GM12878 (cell line): ENCODE measurements around the gene KAZN. TPM values are rescaled to one million over a fixed set of nuclear protein-coding genes. Genes with fewer than 3 reads are reported as not detected.

Source experiments
- ATAC-seq: fragments of 200-7000 bp; cut with Tn5 transposase; 3 replicates; pipeline ENCODE4 v1.9.1; 2020; ENCODE audit warnings: mild to moderate bottlenecking, moderate library complexity
- BruUV-seq: library from RNA; stranded (reverse); fragments of 400-500 nt; replicated peaks from 2 replicates; lab custom pipeline; 2021; lab: Mats Ljungman, UMichigan
- CTCF ChIA-PET: fragments of 300-600 bp; sonication (Branson Sonifier 250); formaldehyde crosslinking; extraction: SDS; loops from one replicate; lab custom pipeline; 2021; ENCODE audit warnings: inconsistent platforms; lab: Yijun Ruan, JAX
- POLR2A ChIA-PET: fragments of 350-600 bp; formaldehyde crosslinking; extraction: SDS; loops from one replicate; lab custom pipeline; 2021; ENCODE audit warnings: inconsistent platforms; lab: Charles Lee
- RAD21 ChIA-PET: fragments of 300-600 bp; sonication (Branson Sonifier 250); formaldehyde crosslinking; loops from one replicate; lab custom pipeline; 2023; ENCODE audit warnings: antibody characterized with exemption; ENCODE audit not compliant: unreplicated experiment; lab: Charles Lee
- SMC1A ChIA-PET: fragments of 300-600 bp; sonication (Branson Sonifier 250); formaldehyde crosslinking; loops from one replicate; lab custom pipeline; 2023; ENCODE audit not compliant: unreplicated experiment, uncharacterized antibody; lab: Charles Lee
- DNase-seq: peaks from one replicate; pipeline ENCODE4 v3.0.0-alpha.2; 2011; ENCODE audit warnings: low read depth, low spot score
- FAIRE-seq: peaks from 3 replicates; lab custom pipeline; 2011; peaks lifted over from hg19 to GRCh38; lab: Jason Lieb, UNC
- H2AFZ ChIP-seq: 2 replicates; pipeline ENCODE4 v1.6.0; 2011; ENCODE audit warnings: low read depth, low read length, control low read depth; ENCODE audit not compliant: control insufficient read depth
- H3K27ac ChIP-seq: 2 replicates; pipeline ENCODE4 v1.5.1; 2011; ENCODE audit warnings: control low read depth; ENCODE audit not compliant: control insufficient read depth, insufficient read depth
- H3K27me3 ChIP-seq, 2 experiments: replicated peaks in 1 of 2; 2 replicates each; pipeline versions ENCODE4 v1.6.0 to v1.6.1; 2011; ENCODE audit warnings: low read length in 1 of 2; ENCODE audit not compliant: control insufficient read depth in 2 of 2, insufficient read depth in 2 of 2
- H3K36me3 ChIP-seq, 2 experiments: 2 replicates each; pipeline ENCODE4 v1.5.1; 2011; ENCODE audit warnings: low read length in 1 of 2; ENCODE audit not compliant: control insufficient read depth in 2 of 2, insufficient read depth in 2 of 2
- H3K4me1 ChIP-seq: 2 replicates; pipeline ENCODE4 v1.6.1; 2011; ENCODE audit warnings: mild to moderate bottlenecking, low read length, moderate library complexity, mixed read lengths; ENCODE audit not compliant: control insufficient read depth, insufficient read depth
- H3K4me2 ChIP-seq: 2 replicates; pipeline ENCODE4 v1.6.0; 2011; ENCODE audit warnings: control low read depth; ENCODE audit not compliant: control insufficient read depth, insufficient read depth
- H3K4me3 ChIP-seq: fragments of 200-600 bp; sonication (generic); 2 replicates; pipeline ENCODE4 v1.5.1; 2016
- H3K79me2 ChIP-seq: 2 replicates; pipeline ENCODE4 v1.6.0; 2011; ENCODE audit warnings: low read length; ENCODE audit not compliant: control insufficient read depth, insufficient read depth
- H3K9ac ChIP-seq: 2 replicates; pipeline ENCODE4 v1.8.0; 2011; ENCODE audit warnings: low read length, control low read depth, mixed read lengths; ENCODE audit not compliant: control insufficient read depth, insufficient read depth
- H3K9me3 ChIP-seq: replicated peaks from 3 replicates; pipeline ENCODE4 v1.5.1; 2011; ENCODE audit warnings: mild to moderate bottlenecking, low read length; ENCODE audit not compliant: control insufficient read depth, insufficient read depth
- H4K20me1 ChIP-seq: 2 replicates; pipeline ENCODE4 v1.6.0; 2011; ENCODE audit not compliant: control insufficient read depth, insufficient read depth
- BRCA1 ChIP-seq: IDR thresholded peaks from 2 replicates; pipeline ENCODE4 v1.6.1; 2011; ENCODE audit warnings: low read depth, low read length, improper control_type of control experiment
- CHD1 ChIP-seq: IDR thresholded peaks from 2 replicates; pipeline ENCODE4 v1.6.1; 2012; ENCODE audit warnings: low read depth, low read length, improper control_type of control experiment
- EED ChIP-seq: sonication (generic); IDR thresholded peaks from 2 replicates; pipeline ENCODE4 v1.6.1; 2016; ENCODE audit warnings: antibody characterized with exemption, low read depth
- KLF5 ChIP-seq: fragments of 450-650 bp; IDR thresholded peaks from 2 replicates; pipeline ENCODE4 v1.6.1; 2014; ENCODE audit warnings: mild to moderate bottlenecking; ENCODE audit not compliant: partially characterized antibody
- NFXL1 ChIP-seq: fragments of 450-650 bp; IDR thresholded peaks from 2 replicates; pipeline ENCODE4 v1.6.1; 2017; ENCODE audit warnings: antibody characterized with exemption, mild to moderate bottlenecking, borderline replicate concordance
- NFYB ChIP-seq: IDR thresholded peaks from 2 replicates; pipeline ENCODE4 v1.6.1; 2011; ENCODE audit warnings: low read depth, mild to moderate bottlenecking, low read length, improper control_type of control experiment, moderate library complexity; ENCODE audit not compliant: insufficient read depth
- POLR2AphosphoS2 ChIP-seq: IDR thresholded peaks from 2 replicates; pipeline ENCODE4 v1.6.1; 2011; ENCODE audit warnings: low read depth, mild to moderate bottlenecking, low read length, improper control_type of control experiment, moderate library complexity
- RELA ChIP-seq: fragments of 450-650 bp; IDR thresholded peaks from 2 replicates; pipeline ENCODE4 v1.8.0; 2014; ENCODE audit warnings: borderline replicate concordance; ENCODE audit not compliant: partially characterized antibody
- RUNX3 ChIP-seq: IDR thresholded peaks from 2 replicates; pipeline ENCODE4 v1.6.1; 2012; ENCODE audit warnings: low read length, inconsistent platforms
- SRF ChIP-seq, 2 experiments: IDR thresholded peaks; 2 replicates each; pipeline ENCODE4 v1.6.1; 2011; ENCODE audit warnings: low read depth in 2 of 2, low read length in 2 of 2, mild to moderate bottlenecking in 1 of 2, moderate library complexity in 1 of 2
- YBX1 ChIP-seq: fragments of 450-650 bp; IDR thresholded peaks from 2 replicates; pipeline ENCODE4 v1.6.1; 2016; ENCODE audit warnings: antibody characterized with exemption
- ZNF217 ChIP-seq: fragments of 450-650 bp; IDR thresholded peaks from 2 replicates; pipeline ENCODE4 v1.6.1; 2017; ENCODE audit warnings: antibody characterized with exemption, mild to moderate bottlenecking
- WGBS: methylation state at CpG from one replicate; pipeline ENCODE4 v1.1.6; 2016; ENCODE audit warnings: low lambda C conversion rate; ENCODE audit not compliant: insufficient replicate concordance, insufficient coverage; ENCODE audit errors: missing lambda C conversion rate; 5-methylcytosine and 5-hydroxymethylcytosine counted together
- in situ Hi-C: fragments of 300-500 bp; cut with MboI; formaldehyde crosslinking; loops from 9 replicates; pipeline ENCODE4 v1.14.3; 2018; ENCODE audit warnings: mixed read lengths
- intact Hi-C: fragments of 100-400 bp; cut with micrococcal nuclease; formaldehyde crosslinking; loops from one replicate; pipeline ENCODE4 v1.14.2; 2022; ENCODE audit not compliant: unreplicated experiment
- polyA plus RNA-seq, 11 experiments: library from polyadenylated mRNA; depleted of rRNA in 4 of 11; unstranded in 6 of 11; stranded (reverse) in 5 of 11; fragments of >200 nt; fragmentation: Nextera tagmentation in 4 of 11; fragmentation: Illumina TruSeq in 1 of 11; extraction: Ambion mirVana in 4 of 11; extraction: Trizol in 1 of 11; gene quantifications; 1 replicate in 1 of 11; 2 replicates in 10 of 11; pipeline versions ENCODE4 v1.2.1 to v1.2.3, GENCODE V29; 2011 to 2016; ENCODE audit warnings: inconsistent platforms in 2 of 11, missing spikeins in 2 of 11, low read depth in 1 of 11
- total RNA-seq, 4 experiments: library from RNA; depleted of rRNA in 3 of 4; stranded (reverse); fragments of >200 nt in 3 of 4; fragmentation: Illumina TruSeq in 1 of 4; extraction: Trizol in 1 of 4; gene quantifications; 2 replicates each; pipeline versions ENCODE4 v1.2.1 to v1.2.3, GENCODE V29; 2013 to 2021
- TF ChIP-seq, protein P1 (sequence below): IDR thresholded peaks from 2 replicates; pipeline ENCODE4 v1.6.1; 2011; ENCODE audit warnings: borderline replicate concordance, low read depth, mild to moderate bottlenecking, moderate library complexity, mixed read lengths, low read length; ENCODE audit not compliant: insufficient read depth; ENCODE audit errors: extremely low read length
- TF ChIP-seq, protein P2 (sequence below): IDR thresholded peaks from 2 replicates; pipeline ENCODE4 v1.6.1; 2011; ENCODE audit warnings: mild to moderate bottlenecking, low read depth, low read length, moderate library complexity; ENCODE audit not compliant: insufficient replicate concordance
- TF ChIP-seq, protein P3 (sequence below): fragments of 450-650 bp; formaldehyde crosslinking; IDR thresholded peaks from 2 replicates; pipeline ENCODE4 v1.5.0; 2022; ENCODE audit warnings: mild to moderate bottlenecking, missing genetic modification characterization
- TF ChIP-seq, protein P4 (sequence below): fragments of 450-650 bp; IDR thresholded peaks from 2 replicates; pipeline ENCODE4 v1.6.1; 2016; ENCODE audit warnings: mild to moderate bottlenecking

The KAZN gene
- total and polyA plus RNA-seq, 10 of the 15 experiments (the other 5 are each of a cell fraction or from before 2014, with no cell fraction given): 0.72 to 4.0 (median 1.2) TPM

DNA sequence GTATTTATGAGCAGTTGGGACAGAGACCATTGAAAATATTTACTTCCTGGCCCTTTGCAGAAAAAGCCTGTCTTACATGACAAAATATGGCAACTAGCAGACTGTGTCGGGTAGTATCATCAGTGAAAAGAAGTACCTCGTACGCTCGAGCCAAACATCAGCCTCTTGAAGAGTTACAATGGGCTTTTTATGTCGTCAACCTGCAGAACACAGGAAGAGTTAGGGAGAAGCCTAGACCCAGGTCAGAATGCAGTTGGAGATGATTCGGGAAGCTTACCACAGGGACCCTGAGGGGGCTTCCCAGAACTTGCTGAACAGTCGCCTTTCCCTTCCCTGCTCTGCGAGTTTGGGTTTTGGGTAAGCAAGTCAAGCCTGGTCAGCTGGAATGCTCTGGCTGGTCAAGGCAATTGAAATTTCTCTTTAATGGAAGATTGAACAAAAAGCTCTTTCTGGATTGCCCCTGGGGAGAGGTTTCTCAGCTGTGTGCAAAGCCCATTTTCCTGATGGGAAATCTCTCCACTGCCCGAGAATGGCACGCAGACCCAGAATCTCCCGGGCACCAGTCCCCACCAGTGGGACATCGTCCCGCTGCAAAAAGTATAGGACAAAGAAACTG lies 291.4 kb downstream of the KAZN start:
- no peaks in the 10 kb centered on the region for H4K20me1 ChIP-seq
- no peak overlapping the region for H3K9ac ChIP-seq
- intact Hi-C loops: no loop called here
- DNase-seq: no peak
- ChIA-PET CTCF (interaction anchor here (0.6 kb wide), 1 partner anchor 10 kb away, joined by 4 read pairs; no protein-coding TSS in a partner anchor), RAD21 (no interaction called here), SMC1A (interaction anchor here (1.5 kb wide), 1 partner anchor 12 kb away, joined by 4 read pairs; no protein-coding TSS in a partner anchor), POLR2A (interaction anchor here (0.7 kb wide), 1 partner anchor 19 kb away, joined by 3 read pairs; no protein-coding TSS in a partner anchor)
- FAIRE-seq: no peak
- H3K4me1 ChIP-seq: no peaks in the 10 kb centered on the region
- H3K36me3 ChIP-seq: no peaks in the 10 kb centered on the region
- 31% methylated on average over 13 of the region's 13 CpGs for WGBS
- ATAC-seq: no peak
- no TSS peak for BruUV-seq
- no peaks in the 10 kb centered on the region for H3K79me2 ChIP-seq
- no peaks in the 10 kb centered on the region; a peak in 2 of 4 replicates for H3K27me3 ChIP-seq
- in situ Hi-C loops: no loop called here
- no peak overlapping the region for H3K4me3 ChIP-seq
- no peak overlapping the region for H3K4me2 ChIP-seq
- H3K9me3 ChIP-seq: no peaks in the 10 kb centered on the region
- no peak for TF ChIP-seq NFYB
- no peak for TF ChIP-seq KLF5
- TF ChIP-seq, protein P1, sequence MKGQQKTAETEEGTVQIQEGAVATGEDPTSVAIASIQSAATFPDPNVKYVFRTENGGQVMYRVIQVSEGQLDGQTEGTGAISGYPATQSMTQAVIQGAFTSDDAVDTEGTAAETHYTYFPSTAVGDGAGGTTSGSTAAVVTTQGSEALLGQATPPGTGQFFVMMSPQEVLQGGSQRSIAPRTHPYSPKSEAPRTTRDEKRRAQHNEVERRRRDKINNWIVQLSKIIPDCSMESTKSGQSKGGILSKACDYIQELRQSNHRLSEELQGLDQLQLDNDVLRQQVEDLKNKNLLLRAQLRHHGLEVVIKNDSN: no peak
- no peak for TF ChIP-seq CHD1
- TF ChIP-seq, protein P2, sequence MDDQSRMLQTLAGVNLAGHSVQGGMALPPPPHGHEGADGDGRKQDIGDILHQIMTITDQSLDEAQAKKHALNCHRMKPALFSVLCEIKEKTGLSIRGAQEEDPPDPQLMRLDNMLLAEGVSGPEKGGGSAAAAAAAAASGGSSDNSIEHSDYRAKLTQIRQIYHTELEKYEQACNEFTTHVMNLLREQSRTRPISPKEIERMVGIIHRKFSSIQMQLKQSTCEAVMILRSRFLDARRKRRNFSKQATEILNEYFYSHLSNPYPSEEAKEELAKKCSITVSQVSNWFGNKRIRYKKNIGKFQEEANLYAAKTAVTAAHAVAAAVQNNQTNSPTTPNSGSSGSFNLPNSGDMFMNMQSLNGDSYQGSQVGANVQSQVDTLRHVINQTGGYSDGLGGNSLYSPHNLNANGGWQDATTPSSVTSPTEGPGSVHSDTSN: no peak
- no peak for TF ChIP-seq ZNF217
- TF ChIP-seq SRF (IDR thresholded peaks at IDR 0.05; ENCODE audit: low read depth in 2 of 2, low read length in 2 of 2): no peak
- no peak for TF ChIP-seq NFXL1
- no peak for TF ChIP-seq RUNX3
- TF ChIP-seq, protein P3, sequence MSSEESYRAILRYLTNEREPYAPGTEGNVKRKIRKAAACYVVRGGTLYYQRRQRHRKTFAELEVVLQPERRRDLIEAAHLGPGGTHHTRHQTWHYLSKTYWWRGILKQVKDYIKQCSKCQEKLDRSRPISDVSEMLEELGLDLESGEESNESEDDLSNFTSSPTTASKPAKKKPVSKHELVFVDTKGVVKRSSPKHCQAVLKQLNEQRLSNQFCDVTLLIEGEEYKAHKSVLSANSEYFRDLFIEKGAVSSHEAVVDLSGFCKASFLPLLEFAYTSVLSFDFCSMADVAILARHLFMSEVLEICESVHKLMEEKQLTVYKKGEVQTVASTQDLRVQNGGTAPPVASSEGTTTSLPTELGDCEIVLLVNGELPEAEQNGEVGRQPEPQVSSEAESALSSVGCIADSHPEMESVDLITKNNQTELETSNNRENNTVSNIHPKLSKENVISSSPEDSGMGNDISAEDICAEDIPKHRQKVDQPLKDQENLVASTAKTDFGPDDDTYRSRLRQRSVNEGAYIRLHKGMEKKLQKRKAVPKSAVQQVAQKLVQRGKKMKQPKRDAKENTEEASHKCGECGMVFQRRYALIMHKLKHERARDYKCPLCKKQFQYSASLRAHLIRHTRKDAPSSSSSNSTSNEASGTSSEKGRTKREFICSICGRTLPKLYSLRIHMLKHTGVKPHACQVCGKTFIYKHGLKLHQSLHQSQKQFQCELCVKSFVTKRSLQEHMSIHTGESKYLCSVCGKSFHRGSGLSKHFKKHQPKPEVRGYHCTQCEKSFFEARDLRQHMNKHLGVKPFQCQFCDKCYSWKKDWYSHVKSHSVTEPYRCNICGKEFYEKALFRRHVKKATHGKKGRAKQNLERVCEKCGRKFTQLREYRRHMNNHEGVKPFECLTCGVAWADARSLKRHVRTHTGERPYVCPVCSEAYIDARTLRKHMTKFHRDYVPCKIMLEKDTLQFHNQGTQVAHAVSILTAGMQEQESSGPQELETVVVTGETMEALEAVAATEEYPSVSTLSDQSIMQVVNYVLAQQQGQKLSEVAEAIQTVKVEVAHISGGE (CRISPR knock-in tag): no peak
- no peak for TF ChIP-seq YBX1
- TF ChIP-seq BRCA1: no peak
- TF ChIP-seq EED: no peak
- TF ChIP-seq RELA: no peak
- TF ChIP-seq, protein P4, sequence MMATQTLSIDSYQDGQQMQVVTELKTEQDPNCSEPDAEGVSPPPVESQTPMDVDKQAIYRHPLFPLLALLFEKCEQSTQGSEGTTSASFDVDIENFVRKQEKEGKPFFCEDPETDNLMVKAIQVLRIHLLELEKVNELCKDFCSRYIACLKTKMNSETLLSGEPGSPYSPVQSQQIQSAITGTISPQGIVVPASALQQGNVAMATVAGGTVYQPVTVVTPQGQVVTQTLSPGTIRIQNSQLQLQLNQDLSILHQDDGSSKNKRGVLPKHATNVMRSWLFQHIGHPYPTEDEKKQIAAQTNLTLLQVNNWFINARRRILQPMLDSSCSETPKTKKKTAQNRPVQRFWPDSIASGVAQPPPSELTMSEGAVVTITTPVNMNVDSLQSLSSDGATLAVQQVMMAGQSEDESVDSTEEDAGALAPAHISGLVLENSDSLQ: no peak
- TF ChIP-seq POLR2AphosphoS2: no peak
- TF ChIP-seq, all 136 proteins: peak for 0
- Histone ChIP-seq H3K27ac (no peak overlapping the region), H2AFZ (no peak overlapping the region)
